Measurements from ENCODE around the gene ATP5PF. TPM values are rescaled to one million over a fixed set of nuclear protein-coding genes. Genes with fewer than 3 reads are reported as not detected.

The ATP5PF gene
- total and polyA plus RNA-seq, 2 experiments from 2014 or later = 127 to 751 TPM

- H3K79me2 ChIP-seq (replicated peaks; ENCODE audit: insufficient read depth) = no peaks in the 10 kb centered on the region
- TF ChIP-seq EZH2phosphoT487 (IDR thresholded peaks at IDR 0.05; ENCODE audit: unreplicated experiment) (no peak), POLR2AphosphoS5 (IDR thresholded peaks at IDR 0.05; ENCODE audit: low read depth) (no peak), JUNB (IDR thresholded peaks at IDR 0.05; ENCODE audit: unreplicated experiment) (no peak), CREB1 (CRISPR knock-in tag; IDR thresholded peaks at IDR 0.05; ENCODE audit: low read depth) (no peak), ZNF114 (CRISPR knock-in tag; IDR thresholded peaks at IDR 0.05) (no peak), ZNF331 (CRISPR knock-in tag; IDR thresholded peaks at IDR 0.05; ENCODE audit: low read depth) (no peak), ZNF462 (CRISPR knock-in tag; IDR thresholded peaks at IDR 0.05) (no peak), REST (IDR thresholded peaks at IDR 0.05; ENCODE audit: unreplicated experiment) (no peak), ETS1 (IDR thresholded peaks at IDR 0.05) (no peak), STAT1 (IDR thresholded peaks at IDR 0.05; ENCODE audit: unreplicated experiment) (no peak), NANOG (IDR thresholded peaks at IDR 0.05; ENCODE audit: borderline replicate concordance) (no peak), CTCF (conservative IDR thresholded peaks at IDR 0.05; ENCODE audit: low read depth in 2 of 2) (no peak), EZH2 (IDR thresholded peaks at IDR 0.05; ENCODE audit: low read depth, unreplicated experiment) (no peak)
- H3K36me3 ChIP-seq (ENCODE audit: insufficient read depth) = peaks cover 14% of the 10 kb centered on the region; the same call in 1 of the 2 replicates
- no peak overlapping the region for H3K27ac Mint-ChIP-seq
- H3K4me3 Mint-ChIP-seq = no peak overlapping the region
- no peaks in the 10 kb centered on the region for H3K27me3 ChIP-seq (ENCODE audit: insufficient read depth)
- no peak overlapping the region for H2AFZ ChIP-seq
- H3K36me3 Mint-ChIP-seq (ENCODE audit: low read depth) = peaks cover 12% of the 10 kb centered on the region; the same call in 2 of the 3 replicates
- H3K27me3 Mint-ChIP-seq (ENCODE audit: insufficient read depth, low read depth, poor library complexity) = no peaks in the 10 kb centered on the region
- ATAC-seq = no peak
- DNase-seq (ENCODE audit: low spot score) = no peak
- no peaks in the 10 kb centered on the region for H3F3A ChIP-seq (replicated peaks; ENCODE audit: low read depth)
- no peak overlapping the region for H3K4me2 ChIP-seq
- no peak overlapping the region for H3K27ac ChIP-seq (ENCODE audit: low read depth)
- no peaks in the 10 kb centered on the region for H3K9me3 Mint-ChIP-seq
- no peak overlapping the region for H3K4me3 ChIP-seq
- no peaks in the 10 kb centered on the region for H3K4me1 ChIP-seq (ENCODE audit: insufficient read depth)
- H4K20me1 ChIP-seq (replicated peaks; ENCODE audit: insufficient read depth) = 0 out of 2 replicates have a peak, but pooled peaks cover 3% of the 10 kb centered on the region
- no peaks in the 10 kb centered on the region for H3K9me2 ChIP-seq (ENCODE audit: insufficient read depth)
- no peaks in the 10 kb centered on the region for H3K4me1 Mint-ChIP-seq
Observed at GRCh38 chr21:25750085-25750484, 15.4 kb upstream of the ATP5PF start.
